ENCODE data around the gene ASCL5.

- no peak for TF ChIP-seq CTCF (conservative IDR thresholded peaks at IDR 0.05)
- no peak for TF ChIP-seq ZFX (IDR thresholded peaks at IDR 0.05)
Measured at GRCh38 chr1:201095581-201095980, 31.4 kb downstream of the ASCL5 start.

Data from C4-2B (cell line).